ENCODE measurements around the gene CFAP46. TPM values are rescaled to one million over a fixed set of nuclear protein-coding genes. Genes with fewer than 3 reads are reported as not detected.

Gene CFAP46
- total and polyA plus RNA-seq, 2 donors (not counting 1 experiment from before 2014, with no cell fraction given), result 0.07 TPM; not detected in 1

DNA sequence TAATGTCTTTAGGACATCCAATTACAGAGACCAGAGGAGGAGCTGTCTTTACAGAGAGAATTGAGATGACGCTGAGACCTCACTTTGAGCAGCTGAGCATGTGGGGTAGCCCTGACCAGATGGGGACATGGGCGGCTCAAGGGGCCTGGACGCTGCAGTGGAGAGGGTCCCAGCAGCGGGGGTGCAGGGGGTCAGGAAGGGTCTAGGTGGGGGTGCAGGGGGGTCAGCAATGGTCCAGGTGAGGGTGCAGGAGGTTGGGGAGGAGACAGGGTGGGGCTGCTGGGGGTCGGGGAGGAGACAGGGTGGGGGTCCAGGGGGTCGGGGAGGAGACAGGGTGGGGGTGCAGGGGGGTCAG is 43.2 kb upstream of the CFAP46 start:
- WGBS (ENCODE audit: insufficient coverage), result 97% methylated on average over 2 of the region's 6 CpGs
- Histone ChIP-seq H3K4me1 (ENCODE audit: control insufficient read depth in 2 of 2, insufficient read depth in 2 of 2, low read length in 2 of 2) (no peaks in the 10 kb centered on the region), H3K27me3 (replicated peaks in 1 of 4; ENCODE audit: control extremely low read depth in 1 of 4, control insufficient read depth in 3 of 4, insufficient read depth in 4 of 4, low read length in 3 of 4) (no peaks in the 10 kb centered on the region), H3K36me3 (replicated peaks in 1 of 2; ENCODE audit: control extremely low read depth in 1 of 2, control insufficient read depth in 1 of 2, extremely low read depth in 1 of 2, insufficient read depth in 2 of 2, low read length in 1 of 2) (no peaks in the 10 kb centered on the region), H3K9me3 (ENCODE audit: control extremely low read depth in 1 of 3, control insufficient read depth in 2 of 3, insufficient read depth in 1 of 3, low read length in 2 of 3) (peaks cover 0 to 4% (median 0%) of the 10 kb centered on the region in 3 donors), H3K4me3 (ENCODE audit: control extremely low read depth in 1 of 5, extremely low read depth in 1 of 5, insufficient read depth in 1 of 5, low read depth in 2 of 5, low read length in 4 of 5) (no peak overlapping the region), H3K9ac (ENCODE audit: low read length) (no peak overlapping the region), H3K79me2 (ENCODE audit: control insufficient read depth, insufficient read depth, low read length) (no peaks in the 10 kb centered on the region), H2AFZ (ENCODE audit: insufficient read depth, low read depth, low read length, poor library complexity, severe bottlenecking) (no peak overlapping the region), H3K27ac (ENCODE audit: low read length in 2 of 2) (no peak overlapping the region), H3K4me2 (replicated peaks; ENCODE audit: low read depth, low read length, poor library complexity, severe bottlenecking) (no peak overlapping the region), H4K20me1 (ENCODE audit: control insufficient read depth, insufficient read depth, low read length, poor library complexity, severe bottlenecking) (no peaks in the 10 kb centered on the region)
- TF ChIP-seq, protein P1, sequence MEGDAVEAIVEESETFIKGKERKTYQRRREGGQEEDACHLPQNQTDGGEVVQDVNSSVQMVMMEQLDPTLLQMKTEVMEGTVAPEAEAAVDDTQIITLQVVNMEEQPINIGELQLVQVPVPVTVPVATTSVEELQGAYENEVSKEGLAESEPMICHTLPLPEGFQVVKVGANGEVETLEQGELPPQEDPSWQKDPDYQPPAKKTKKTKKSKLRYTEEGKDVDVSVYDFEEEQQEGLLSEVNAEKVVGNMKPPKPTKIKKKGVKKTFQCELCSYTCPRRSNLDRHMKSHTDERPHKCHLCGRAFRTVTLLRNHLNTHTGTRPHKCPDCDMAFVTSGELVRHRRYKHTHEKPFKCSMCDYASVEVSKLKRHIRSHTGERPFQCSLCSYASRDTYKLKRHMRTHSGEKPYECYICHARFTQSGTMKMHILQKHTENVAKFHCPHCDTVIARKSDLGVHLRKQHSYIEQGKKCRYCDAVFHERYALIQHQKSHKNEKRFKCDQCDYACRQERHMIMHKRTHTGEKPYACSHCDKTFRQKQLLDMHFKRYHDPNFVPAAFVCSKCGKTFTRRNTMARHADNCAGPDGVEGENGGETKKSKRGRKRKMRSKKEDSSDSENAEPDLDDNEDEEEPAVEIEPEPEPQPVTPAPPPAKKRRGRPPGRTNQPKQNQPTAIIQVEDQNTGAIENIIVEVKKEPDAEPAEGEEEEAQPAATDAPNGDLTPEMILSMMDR (IDR thresholded peaks at IDR 0.05), result no peak
- no peak for TF ChIP-seq EZH2 (IDR thresholded peaks at IDR 0.05; ENCODE audit: borderline replicate concordance, insufficient read depth, low read depth, low read length, poor library complexity, severe bottlenecking)
- Mint-ChIP-seq H3K27me3 (no peaks in the 10 kb centered on the region), H3K9me3 (ENCODE audit: insufficient read depth) (no peaks in the 10 kb centered on the region), H3K27ac (no peak overlapping the region), H3K4me1 (no peaks in the 10 kb centered on the region), H3K4me3 (no peak overlapping the region)
- CTCF ChIA-PET, result no interaction called here
- ATAC-seq (ENCODE audit: low read depth), result no peak
- POLR2A ChIA-PET, result no interaction called here
- intact Hi-C loops (cut with micrococcal nuclease), result no loop called here
- DNase-seq, result no peak

DNA sequence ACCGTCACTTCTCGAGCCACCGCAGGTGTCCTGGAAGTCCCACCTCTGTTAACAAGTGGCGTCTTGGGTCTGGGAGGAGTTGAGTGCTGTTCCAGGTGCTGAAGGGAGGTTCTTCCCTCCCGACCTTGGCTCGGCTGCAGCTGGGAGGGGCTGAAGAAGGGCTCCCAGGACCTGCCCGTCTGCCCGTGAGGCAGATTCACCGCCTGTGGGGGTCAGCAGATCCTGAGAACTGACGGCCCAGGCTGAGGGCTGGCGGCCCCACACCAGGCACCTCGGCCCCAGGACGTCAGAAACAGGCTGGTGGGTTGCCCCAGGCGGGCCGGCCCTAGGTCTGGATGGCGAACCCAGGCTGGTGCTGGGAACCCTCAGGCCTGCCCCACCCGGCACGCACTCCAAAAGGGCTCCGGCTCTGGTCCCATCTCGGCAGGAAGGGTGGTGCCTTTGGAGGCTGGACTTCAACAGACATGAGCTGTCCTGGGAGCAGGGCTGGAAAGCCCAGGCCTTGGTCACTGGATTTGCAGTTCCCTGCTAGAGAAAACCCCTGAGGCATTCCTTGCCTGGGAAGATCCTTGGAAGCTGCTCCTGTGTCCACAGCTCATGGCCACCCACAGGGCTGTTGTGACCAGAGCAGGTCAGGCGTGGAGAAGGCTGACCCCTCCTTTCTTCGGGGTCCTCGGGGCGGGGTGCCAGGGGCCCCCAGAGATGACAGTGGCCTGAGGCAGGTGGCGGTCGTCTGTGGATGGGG is 42.6 kb upstream of the CFAP46 start:
- Histone ChIP-seq H3K4me2 (replicated peaks; ENCODE audit: low read depth, low read length, poor library complexity, severe bottlenecking) (no peak overlapping the region), H3K79me2 (ENCODE audit: control insufficient read depth, insufficient read depth, low read length) (no peaks in the 10 kb centered on the region), H3K4me3 (ENCODE audit: control extremely low read depth in 1 of 5, extremely low read depth in 1 of 5, insufficient read depth in 1 of 5, low read depth in 2 of 5, low read length in 4 of 5) (no peak overlapping the region), H3K4me1 (ENCODE audit: control insufficient read depth in 2 of 2, insufficient read depth in 2 of 2, low read length in 2 of 2) (no peaks in the 10 kb centered on the region), H3K9ac (ENCODE audit: low read length) (no peak overlapping the region), H4K20me1 (ENCODE audit: control insufficient read depth, insufficient read depth, low read length, poor library complexity, severe bottlenecking) (no peaks in the 10 kb centered on the region), H3K27ac (ENCODE audit: low read length in 2 of 2) (no peak overlapping the region), H3K36me3 (replicated peaks in 1 of 2; ENCODE audit: control extremely low read depth in 1 of 2, control insufficient read depth in 1 of 2, extremely low read depth in 1 of 2, insufficient read depth in 2 of 2, low read length in 1 of 2) (no peaks in the 10 kb centered on the region), H3K9me3 (ENCODE audit: control extremely low read depth in 1 of 3, control insufficient read depth in 2 of 3, insufficient read depth in 1 of 3, low read length in 2 of 3) (peaks cover 0 to 4% (median 0%) of the 10 kb centered on the region in 3 donors), H2AFZ (ENCODE audit: insufficient read depth, low read depth, low read length, poor library complexity, severe bottlenecking) (no peak overlapping the region), H3K27me3 (replicated peaks in 1 of 4; ENCODE audit: control extremely low read depth in 1 of 4, control insufficient read depth in 3 of 4, insufficient read depth in 4 of 4, low read length in 3 of 4) (no peaks in the 10 kb centered on the region)
- CTCF ChIA-PET, result no interaction called here
- Mint-ChIP-seq H3K9me3 (ENCODE audit: insufficient read depth) (no peaks in the 10 kb centered on the region), H3K4me3 (no peak overlapping the region), H3K27ac (no peak overlapping the region), H3K27me3 (no peaks in the 10 kb centered on the region), H3K4me1 (no peaks in the 10 kb centered on the region)
- DNase-seq (no peak), ATAC-seq (ENCODE audit: low read depth) (no peak)
- intact Hi-C loops (cut with micrococcal nuclease), result no loop called here
- no peak for TF ChIP-seq EZH2 (IDR thresholded peaks at IDR 0.05; ENCODE audit: borderline replicate concordance, insufficient read depth, low read depth, low read length, poor library complexity, severe bottlenecking)
- TF ChIP-seq, protein P1 (IDR thresholded peaks at IDR 0.05), result no peak
- POLR2A ChIA-PET, result no interaction called here
- 62% methylated on average over 24 of the region's 26 CpGs for WGBS (ENCODE audit: insufficient coverage)
